Measurements from ENCODE around the gene PHB1.
A peak's percentile ranks its signal among the peaks of the same experiment; 100 is the strongest.
"Not testable (repeated sequence)": the region's sequence is repeated elsewhere in the genome, so short reads cannot be mapped to it uniquely, and the experiment has no call there.

The PHB1 gene

GRCh38 chr17:49435671-49436029, 21.0 kb upstream of the PHB1 start:
- TF ChIP-seq CTCF (IDR thresholded peaks at IDR 0.05; ENCODE audit: low read depth, low read length): no peak
- H3K4me3 ChIP-seq (replicated peaks in 1 of 2; ENCODE audit: low read depth in 2 of 2, low read length in 2 of 2): no peak overlapping the region
- no peak for DNase-seq (ENCODE audit: low read depth in 2 of 2)

- TF ChIP-seq CTCF (IDR thresholded peaks at IDR 0.05; ENCODE audit: low read depth, low read length): peak; percentile 77
- H3K4me3 ChIP-seq (replicated peaks in 1 of 2; ENCODE audit: low read depth in 2 of 2, low read length in 2 of 2): no peak overlapping the region
- peak; percentile 60 to 66 for DNase-seq (ENCODE audit: low read depth in 2 of 2)
These were observed 20.4 kb upstream of the PHB1 start for GRCh38 chr17:49434821-49435670.

GRCh38 chr17:49433000-49433694, 18.5 kb upstream of the PHB1 start:
- H3K4me3 ChIP-seq (replicated peaks in 1 of 2; ENCODE audit: low read depth in 2 of 2, low read length in 2 of 2): no peak overlapping the region
- no peak for TF ChIP-seq CTCF (IDR thresholded peaks at IDR 0.05; ENCODE audit: low read depth, low read length)
- DNase-seq (ENCODE audit: low read depth in 2 of 2): no peak

- no peak for TF ChIP-seq CTCF (IDR thresholded peaks at IDR 0.05; ENCODE audit: low read depth, low read length)
- no peak for DNase-seq (ENCODE audit: low read depth in 2 of 2)
- H3K4me3 ChIP-seq (replicated peaks in 1 of 2; ENCODE audit: low read depth in 2 of 2, low read length in 2 of 2): no peak overlapping the region
These were observed 17.1 kb upstream of the PHB1 start for GRCh38 chr17:49431743-49432142.

GRCh38 chr17:49425004-49425286, 10.3 kb upstream of the PHB1 start:
- no peak for TF ChIP-seq CTCF (IDR thresholded peaks at IDR 0.05; ENCODE audit: low read depth, low read length)
- no peak overlapping the region for H3K4me3 ChIP-seq (replicated peaks in 1 of 2; ENCODE audit: low read depth in 2 of 2, low read length in 2 of 2)
- no peak for DNase-seq (ENCODE audit: low read depth in 2 of 2)

- H3K4me3 ChIP-seq (replicated peaks in 1 of 2; ENCODE audit: low read depth in 2 of 2, low read length in 2 of 2); DNase-seq (ENCODE audit: low read depth in 2 of 2): not testable (repeated sequence)
These were observed 9.8 kb upstream of the PHB1 start for GRCh38 chr17:49424276-49425003.

- DNase-seq (ENCODE audit: low read depth in 2 of 2): no peak
- H3K4me3 ChIP-seq (replicated peaks in 1 of 2; ENCODE audit: low read depth in 2 of 2, low read length in 2 of 2): no peak overlapping the region
- TF ChIP-seq CTCF (IDR thresholded peaks at IDR 0.05; ENCODE audit: low read depth, low read length): no peak
These were observed 8.0 kb upstream of the PHB1 start for GRCh38 chr17:49422714-49423113.

- DNase-seq (ENCODE audit: low read depth in 2 of 2); H3K4me3 ChIP-seq (replicated peaks in 1 of 2; ENCODE audit: low read depth in 2 of 2, low read length in 2 of 2): not testable (repeated sequence)
These were observed 5.1 kb upstream of the PHB1 start for GRCh38 chr17:49419761-49420160.

- not testable (repeated sequence) for DNase-seq (ENCODE audit: low read depth in 2 of 2); H3K4me3 ChIP-seq (replicated peaks in 1 of 2; ENCODE audit: low read depth in 2 of 2, low read length in 2 of 2)
These were observed 4.4 kb upstream of the PHB1 start for GRCh38 chr17:49418754-49419740.

Measured in cardiac fibroblast (primary cell).